ENCODE data around the gene ABLIM2. TPM values are rescaled to one million over a fixed set of nuclear protein-coding genes. Genes with fewer than 3 reads are reported as not detected.

Gene ABLIM2
- total RNA-seq, 1 experiment from 2014 or later, result 6.1 TPM

DNA sequence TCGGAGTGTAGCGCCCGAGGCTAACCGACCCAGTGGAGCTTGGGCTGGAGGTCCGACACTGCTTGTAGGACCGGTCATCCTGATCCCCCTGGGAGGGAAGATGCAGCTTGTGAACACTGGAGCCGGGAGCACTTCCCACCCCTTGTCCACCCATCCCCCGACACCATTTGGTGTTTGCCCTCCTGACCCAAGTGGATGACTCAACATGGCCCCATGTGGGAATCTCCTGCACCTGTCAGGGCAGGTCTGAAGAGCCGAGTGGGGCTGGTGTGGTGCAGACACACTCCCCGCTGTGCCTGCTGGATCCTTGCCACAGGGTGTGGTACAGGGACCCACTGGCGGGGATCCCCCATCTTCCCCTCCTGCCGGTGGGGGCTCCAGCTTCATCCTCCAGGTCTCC lies 128.9 kb downstream of the ABLIM2 start:
- Histone ChIP-seq H3K79me2 (ENCODE audit: insufficient read depth, low read length) (no peaks in the 10 kb centered on the region), H3K9me2 (ENCODE audit: insufficient read depth) (no peaks in the 10 kb centered on the region), H3K9me3 (ENCODE audit: control insufficient read depth in 1 of 2, insufficient read depth in 1 of 2, low read depth in 1 of 2, low read length in 2 of 2) (no peaks in the 10 kb centered on the region), H4K20me1 (ENCODE audit: insufficient read depth) (no peaks in the 10 kb centered on the region), H3K27me3 (ENCODE audit: insufficient read depth, low read length) (no peaks in the 10 kb centered on the region), H3K4me1 (ENCODE audit: control insufficient read depth in 1 of 2, insufficient read depth in 2 of 2, low read length in 2 of 2) (peaks cover 0 to 8% of the 10 kb centered on the region in 2 experiments; a peak in 3 of 4 replicates), H3K36me3 (ENCODE audit: control insufficient read depth in 1 of 2, insufficient read depth in 2 of 2, low read length in 2 of 2) (no peaks in the 10 kb centered on the region), H3K9ac (ENCODE audit: low read length) (no peak overlapping the region), H3K4me2 (ENCODE audit: low read length) (0 out of 2 replicates have a peak overlapping the region, but pooled peaks have one; percentile 7), H3K4me3 (replicated peaks in 1 of 2; ENCODE audit: low read depth in 1 of 2, low read length in 2 of 2) (no peak overlapping the region), H2AFZ (ENCODE audit: low read depth, low read length, poor library complexity, severe bottlenecking) (no peak overlapping the region), H3K27ac (ENCODE audit: low read depth, low read length) (no peak overlapping the region)
- ChIA-PET CTCF (no interaction called here), POLR2A (no interaction called here), RAD21 (ENCODE audit: low non-redundant PET in 1 of 2, low total read pairs in 2 of 2, uncharacterized antibody in 2 of 2, unreplicated experiment in 2 of 2) (no interaction called here)
- ATAC-seq, result peak; percentile 35; the same call in 1 of the 2 replicates
- BruUV-seq (replicated peaks), result no TSS peak
- no peak for DNase-seq (ENCODE audit: low read depth, low spot score)
- TF ChIP-seq YY1 (IDR thresholded peaks at IDR 0.05; ENCODE audit: extremely low read depth, insufficient replicate concordance, low read depth, low read length) (no peak), CBX3 (IDR thresholded peaks at IDR 0.05; ENCODE audit: low read depth) (no peak), EZH2 (IDR thresholded peaks at IDR 0.05) (no peak), SRF (IDR thresholded peaks at IDR 0.05; ENCODE audit: low read depth) (no peak), ZBTB33 (IDR thresholded peaks at IDR 0.05; ENCODE audit: extremely low read depth, insufficient replicate concordance, low read length) (no peak), POLR2AphosphoS5 (IDR thresholded peaks at IDR 0.05; ENCODE audit: low read depth, low read length) (no peak), POLR2A (IDR thresholded peaks at IDR 0.05; ENCODE audit: borderline replicate concordance, extremely low read depth, insufficient read depth, insufficient read length) (no peak), ELF1 (IDR thresholded peaks at IDR 0.05; ENCODE audit: borderline replicate concordance, low read depth) (no peak), JUND (IDR thresholded peaks at IDR 0.05) (no peak), SP1 (IDR thresholded peaks at IDR 0.05; ENCODE audit: low read depth) (no peak), SIN3A (IDR thresholded peaks at IDR 0.05; ENCODE audit: low read depth) (no peak), RAD21 (IDR thresholded peaks at IDR 0.05; ENCODE audit: low read depth) (no peak), CEBPB (IDR thresholded peaks at IDR 0.05; ENCODE audit: low read depth) (no peak), ZFX (IDR thresholded peaks at IDR 0.05) (no peak), FOSL1 (IDR thresholded peaks at IDR 0.05; ENCODE audit: low read depth) (no peak), CTCF (IDR thresholded peaks at IDR 0.05 in 2 of 3, conservative IDR thresholded peaks at IDR 0.05 in 1 of 3; ENCODE audit: borderline replicate concordance in 1 of 3, insufficient read depth in 1 of 3, low read depth in 2 of 3, low read length in 2 of 3) (no peak), TCF7L2 (IDR thresholded peaks at IDR 0.05; ENCODE audit: borderline replicate concordance, extremely low read depth, insufficient read depth, insufficient read length) (no peak)
- TF ChIP-seq, protein P1, sequence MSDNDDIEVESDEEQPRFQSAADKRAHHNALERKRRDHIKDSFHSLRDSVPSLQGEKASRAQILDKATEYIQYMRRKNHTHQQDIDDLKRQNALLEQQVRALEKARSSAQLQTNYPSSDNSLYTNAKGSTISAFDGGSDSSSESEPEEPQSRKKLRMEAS (IDR thresholded peaks at IDR 0.05), result no peak
- intact Hi-C loops (cut with micrococcal nuclease), result no loop called here
